ENCODE results near the gene RIN3.

RIN3 gene

DNA sequence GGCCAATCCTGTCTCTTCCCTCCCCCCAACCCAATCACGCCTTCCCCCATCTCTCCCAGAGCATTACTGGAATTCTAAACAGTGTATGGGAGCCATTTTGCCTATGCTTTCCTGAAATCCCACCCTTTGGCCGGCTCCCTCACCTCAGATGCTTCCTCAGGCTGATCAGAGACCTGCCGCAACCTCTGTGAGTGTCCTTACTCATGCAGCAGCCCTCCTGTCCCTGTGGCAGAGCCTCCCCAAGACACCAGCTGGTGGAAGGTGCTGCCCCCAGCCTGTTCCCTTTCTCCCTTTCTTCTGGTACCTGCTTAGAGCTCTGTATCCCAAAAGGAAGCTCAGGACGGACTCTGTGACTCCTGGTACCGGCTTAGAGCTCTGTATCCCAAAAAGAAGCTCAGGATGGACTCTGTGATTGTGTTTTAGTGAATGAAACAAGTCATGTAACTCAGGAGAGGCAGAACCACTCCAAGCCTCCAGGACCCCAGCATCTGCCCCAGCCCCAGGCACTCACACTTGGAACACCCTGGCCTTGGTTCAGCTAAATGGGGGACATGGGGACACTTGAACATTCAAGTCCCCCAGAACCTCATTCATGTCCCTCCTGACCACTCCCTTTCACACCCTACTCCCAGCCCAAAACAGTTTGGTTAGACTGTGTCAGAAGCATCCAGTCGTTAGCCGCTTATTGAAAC lies 29.3 kb upstream of the RIN3 start:
- in situ Hi-C loops (cut with MboI; ENCODE audit: low sequenced_read_pairs): no loop called here

GRCh38 chr14:92486881-92487280 lies 26.7 kb upstream of the RIN3 start:
- in situ Hi-C loops (cut with MboI; ENCODE audit: low sequenced_read_pairs): no loop called here

GRCh38 chr14:92487513-92488133 lies 26.0 kb upstream of the RIN3 start:
- in situ Hi-C loops (cut with MboI; ENCODE audit: low sequenced_read_pairs): no loop called here

- in situ Hi-C loops (cut with MboI; ENCODE audit: low sequenced_read_pairs): no loop called here
Measured at GRCh38 chr14:92489394-92490238, 24.0 kb upstream of the RIN3 start.

DNA sequence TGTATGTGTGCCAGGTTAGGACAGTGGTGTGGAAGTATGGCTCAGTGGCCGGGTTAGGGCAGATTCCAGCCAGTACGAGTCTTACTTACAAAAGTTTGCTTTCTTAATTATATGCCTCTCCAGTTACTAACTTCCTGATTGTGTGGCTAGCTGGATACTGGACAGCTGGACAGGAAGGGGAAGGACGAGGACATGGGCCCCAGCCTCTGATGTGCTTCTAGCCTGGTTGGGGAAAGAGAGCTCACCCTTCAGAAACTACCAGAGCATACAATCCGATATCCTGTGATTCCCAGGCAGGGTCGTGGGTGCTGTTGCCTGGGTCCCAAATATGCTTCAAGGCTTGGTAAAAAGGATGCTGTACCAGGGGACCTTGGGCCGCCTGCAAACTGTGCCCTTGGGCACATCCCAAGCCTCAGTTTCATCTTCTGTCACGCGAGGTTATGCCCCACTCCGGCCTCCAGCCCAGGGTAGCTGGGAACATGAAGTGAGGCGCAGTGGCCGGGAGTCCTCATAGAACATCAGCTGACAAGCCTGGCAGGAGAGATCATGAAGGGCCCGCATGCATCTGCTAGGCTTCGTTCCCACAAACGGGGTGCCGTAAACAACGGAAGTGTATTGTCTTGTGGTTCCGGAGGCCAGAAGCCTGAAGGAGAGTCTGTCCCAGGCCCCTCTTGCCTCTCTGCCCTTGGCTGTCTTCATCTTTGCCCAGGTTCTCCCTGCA lies 23.2 kb upstream of the RIN3 start:
- in situ Hi-C loops (cut with MboI; ENCODE audit: low sequenced_read_pairs): no loop called here

DNA sequence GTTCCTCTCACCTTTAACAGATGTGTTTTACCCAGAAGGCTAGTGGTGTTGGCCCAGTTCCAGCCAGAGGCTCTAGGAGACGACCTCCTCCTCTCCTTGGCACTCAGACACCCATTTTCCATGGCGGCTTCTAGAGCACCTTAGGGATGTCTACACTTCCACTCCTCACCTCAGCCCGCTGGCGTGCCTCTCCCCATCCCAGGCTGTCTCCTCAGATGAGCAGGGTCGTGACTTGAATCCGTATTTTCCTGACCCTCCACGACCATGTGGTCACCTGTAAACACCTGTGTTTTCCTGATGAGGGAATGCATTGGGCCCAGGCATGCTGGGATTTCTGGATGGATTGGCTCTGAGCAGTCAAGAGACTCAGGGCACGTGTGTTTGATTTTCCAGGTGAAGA lies 21.8 kb upstream of the RIN3 start:
- in situ Hi-C loops (cut with MboI; ENCODE audit: low sequenced_read_pairs): no loop called here

DNA sequence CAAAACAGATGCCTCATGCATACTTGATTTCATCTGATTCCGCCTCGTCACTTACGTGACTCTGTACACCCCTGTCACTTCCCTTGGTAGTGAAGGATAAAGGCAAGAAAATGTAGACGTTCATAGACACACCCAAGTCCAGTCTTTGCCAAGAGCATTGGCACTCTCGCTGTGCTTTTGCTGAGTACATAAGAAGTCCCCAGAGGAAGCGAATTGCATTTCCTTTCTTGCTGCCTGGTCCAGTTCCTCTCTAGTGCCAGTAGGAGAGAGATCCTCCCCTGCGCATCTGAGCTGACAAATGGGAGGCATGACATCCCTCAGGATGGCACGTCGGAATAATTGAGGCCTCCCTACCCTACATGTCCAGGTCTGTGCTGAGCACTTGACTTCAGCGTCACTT lies 21.3 kb upstream of the RIN3 start:
- in situ Hi-C loops (cut with MboI; ENCODE audit: low sequenced_read_pairs): no loop called here

GRCh38 chr14:92493024-92493423 lies 20.6 kb upstream of the RIN3 start:
- in situ Hi-C loops (cut with MboI; ENCODE audit: low sequenced_read_pairs): no loop called here

DNA sequence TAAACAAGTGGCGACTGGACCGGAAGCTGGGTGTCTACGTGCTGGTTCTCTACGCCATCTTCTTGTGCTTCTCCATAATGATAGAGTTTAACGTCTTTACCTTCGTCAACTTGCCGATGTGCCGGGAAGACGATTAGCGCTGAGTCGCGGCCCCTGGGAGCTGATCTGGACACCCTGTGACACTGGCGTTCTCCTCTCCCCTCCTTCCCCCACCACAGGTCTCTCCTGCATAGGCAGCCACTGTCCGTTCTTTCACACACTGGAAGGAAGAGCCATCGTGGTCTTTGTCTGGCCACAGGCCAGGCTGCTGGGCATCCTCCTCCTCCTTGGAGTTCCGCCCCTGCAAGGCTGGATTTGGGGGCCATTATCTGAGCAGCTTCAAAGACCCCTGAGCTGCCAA lies 20.1 kb upstream of the RIN3 start:
- in situ Hi-C loops (cut with MboI; ENCODE audit: low sequenced_read_pairs): no loop called here

DNA sequence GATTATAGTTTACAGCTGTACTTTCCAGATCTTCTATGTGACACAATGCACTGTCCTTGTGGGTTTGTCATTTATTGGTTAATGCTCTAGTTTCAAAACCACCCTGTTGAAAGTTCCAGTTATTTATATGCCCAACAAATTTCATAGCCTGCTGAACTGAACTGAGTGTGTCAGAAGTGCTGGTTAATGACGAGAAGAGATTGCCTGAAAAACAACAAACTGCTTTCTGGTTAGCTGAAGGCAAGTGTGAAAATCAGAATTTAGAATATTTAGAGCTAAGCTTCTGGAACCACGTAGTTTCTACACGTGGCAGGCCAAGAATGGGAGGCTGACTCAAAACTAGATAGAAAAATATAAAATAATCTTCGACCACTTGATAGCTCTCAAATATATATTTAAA lies 19.1 kb upstream of the RIN3 start:
- in situ Hi-C loops (cut with MboI; ENCODE audit: low sequenced_read_pairs): no loop called here

GRCh38 chr14:92495027-92495426 lies 18.6 kb upstream of the RIN3 start:
- in situ Hi-C loops (cut with MboI; ENCODE audit: low sequenced_read_pairs): no loop called here

DNA sequence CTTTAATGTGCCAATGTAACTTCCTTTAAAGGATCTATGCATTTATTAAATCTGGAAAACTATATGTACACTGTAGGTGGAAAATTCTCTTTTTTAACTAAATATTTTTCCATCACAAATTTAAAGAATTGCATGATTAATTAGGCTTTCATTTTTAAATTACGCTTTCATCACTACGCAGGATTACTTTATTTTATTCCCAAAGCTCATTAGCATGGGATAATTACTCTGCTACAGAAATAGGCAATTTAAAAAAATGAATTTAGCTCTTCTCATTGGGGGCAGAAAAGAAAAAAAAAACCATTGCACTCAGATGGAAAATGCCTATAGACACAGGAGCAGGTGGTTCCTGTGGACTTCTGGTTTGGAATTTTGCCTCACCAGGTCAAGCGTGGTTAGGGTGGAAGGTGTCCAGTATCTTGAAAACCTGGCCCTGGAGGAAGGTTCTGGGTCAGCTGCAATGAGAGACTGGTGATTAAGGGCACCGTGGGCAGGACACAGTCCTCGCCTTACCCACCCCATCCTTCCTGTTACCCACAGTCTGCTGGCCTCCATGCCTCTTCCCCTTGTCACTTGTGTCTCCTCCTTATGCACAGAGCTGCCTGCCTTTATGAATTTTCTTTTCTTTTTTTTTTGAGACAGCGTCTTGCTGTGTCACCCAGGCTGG lies 17.3 kb upstream of the RIN3 start:
- in situ Hi-C loops (cut with MboI; ENCODE audit: low sequenced_read_pairs): no loop called here

DNA sequence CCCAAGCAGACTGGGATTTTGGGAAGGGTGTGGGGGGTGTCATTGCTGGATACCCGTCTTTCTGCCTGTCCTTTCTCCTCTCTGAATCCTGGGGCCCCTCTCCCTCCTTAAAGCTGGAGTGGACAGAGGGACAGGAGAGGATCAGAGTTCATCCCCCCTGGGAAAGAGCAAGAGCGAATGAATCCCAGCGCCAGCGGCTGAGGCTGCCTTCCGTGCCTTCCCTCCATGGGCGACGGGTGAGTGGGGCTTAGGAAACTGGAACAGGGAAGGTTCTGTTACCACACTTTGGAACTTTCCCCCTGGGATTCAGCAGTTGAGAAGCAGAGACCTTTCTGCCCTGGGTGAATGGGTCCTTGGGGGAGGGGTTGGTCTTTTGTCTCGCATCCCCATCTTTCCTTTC lies 16.2 kb upstream of the RIN3 start:
- in situ Hi-C loops (cut with MboI; ENCODE audit: low sequenced_read_pairs): no loop called here

- in situ Hi-C loops (cut with MboI; ENCODE audit: low sequenced_read_pairs): no loop called here
Measured at GRCh38 chr14:92499234-92499633, 14.3 kb upstream of the RIN3 start.

- in situ Hi-C loops (cut with MboI; ENCODE audit: low sequenced_read_pairs): no loop called here
Measured at GRCh38 chr14:92500491-92500941, 13.1 kb upstream of the RIN3 start.

- in situ Hi-C loops (cut with MboI; ENCODE audit: low sequenced_read_pairs): no loop called here
Measured at GRCh38 chr14:92501891-92502351, 11.7 kb upstream of the RIN3 start.

DNA sequence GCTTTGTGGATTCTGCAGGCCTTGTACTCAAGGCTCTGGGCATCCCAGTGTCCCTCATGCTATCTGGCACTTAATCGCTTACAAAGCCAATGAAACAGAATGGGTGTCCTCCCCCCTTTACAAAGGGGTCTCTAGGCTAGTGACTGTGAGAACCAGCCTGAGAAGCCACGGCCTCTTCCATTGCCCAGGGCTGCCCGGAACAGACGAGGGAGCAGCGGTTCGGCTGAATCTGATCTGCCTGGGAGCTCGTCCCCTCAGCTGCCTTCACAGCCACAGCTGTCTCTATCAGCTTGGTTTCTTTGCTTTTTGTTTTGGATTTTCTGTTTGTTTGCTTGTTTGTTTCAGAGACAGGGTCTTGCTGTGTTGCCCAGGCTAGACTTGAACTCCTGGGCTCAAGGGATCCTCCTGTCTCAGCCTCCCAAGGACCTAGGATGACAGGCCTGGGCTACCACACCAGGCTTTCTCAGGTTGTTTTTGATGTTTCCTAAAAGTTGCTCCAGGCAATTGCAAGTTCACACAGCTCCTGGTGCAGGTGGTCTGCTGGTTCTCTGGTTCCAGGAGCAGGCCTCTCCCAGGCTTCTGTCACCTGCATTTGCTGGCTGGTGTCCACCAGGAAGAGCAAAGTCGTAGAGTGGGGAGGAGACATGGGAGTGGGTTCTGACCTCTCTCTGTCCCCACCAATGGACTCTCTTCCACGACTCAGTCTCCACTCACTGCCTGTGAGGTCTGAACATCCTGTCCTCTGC lies 10.9 kb upstream of the RIN3 start:
- in situ Hi-C loops (cut with MboI; ENCODE audit: low sequenced_read_pairs): no loop called here

- in situ Hi-C loops (cut with MboI; ENCODE audit: low sequenced_read_pairs): no loop called here
Measured at GRCh38 chr14:92503756-92504491, 9.7 kb upstream of the RIN3 start.

DNA sequence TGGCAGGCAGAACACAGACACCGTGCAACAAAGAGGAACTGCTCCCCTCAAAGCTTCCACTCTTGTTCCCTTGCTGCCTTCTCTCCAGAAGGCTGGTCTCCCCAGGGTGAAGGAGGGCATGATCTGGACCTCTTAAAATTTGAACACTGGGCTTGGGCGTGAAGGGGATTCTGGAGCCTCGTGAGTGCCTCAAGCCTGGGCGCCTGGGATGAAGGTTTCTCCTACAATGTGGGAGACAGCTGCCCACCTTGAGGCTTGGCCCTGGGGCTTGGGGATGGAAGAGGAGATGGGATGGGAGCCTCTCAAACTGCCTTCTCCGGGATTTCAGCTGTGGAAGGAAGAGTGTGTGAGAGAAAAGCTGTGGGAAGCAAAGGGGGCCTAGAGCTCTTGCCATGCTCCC lies 7.8 kb upstream of the RIN3 start:
- in situ Hi-C loops (cut with MboI; ENCODE audit: low sequenced_read_pairs): no loop called here

Measured in HL-60/S4 treated with phorbol 12-myristate 13-acetate at 8.2 ng/mL for 4 days and 3 days (cell line).